HepG2 (cell line): Measurements from ENCODE around the gene TNP2. TPM values are rescaled to one million over a fixed set of nuclear protein-coding genes. Genes with fewer than 3 reads are reported as not detected.

Experiments
- ATAC-seq: fragments of 200-7000 bp; cut with Tn5 transposase; 3 replicates; pipeline ENCODE4 v1.9.1; 2020; ENCODE audit warnings: mild to moderate bottlenecking, moderate library complexity
- BruUV-seq: library from RNA; stranded (reverse); fragments of 400-500 nt; replicated peaks from 2 replicates; lab custom pipeline; 2021; lab: Mats Ljungman, UMichigan
- CTCF ChIA-PET: fragments of 300-600 bp; formaldehyde crosslinking; extraction: SDS; loops from one replicate; lab custom pipeline; 2021; ENCODE audit warnings: low total read pairs, inconsistent platforms, low intra/inter-chr PET ratio; lab: Yijun Ruan, JAX
- POLR2A ChIA-PET: fragments of 350-600 bp; sonication (Branson Sonifier 250); formaldehyde crosslinking; loops from one replicate; lab custom pipeline; 2020; ENCODE audit warnings: antibody characterized with exemption, inconsistent platforms; lab: Yijun Ruan, JAX
- DNase-seq: peaks from one replicate; pipeline ENCODE4 v3.0.0-alpha.2; 2015; ENCODE audit warnings: low spot score
- FAIRE-seq: peaks from 3 replicates; lab custom pipeline; 2011; peaks lifted over from hg19 to GRCh38; lab: Jason Lieb, UNC
- H2AFZ ChIP-seq: one replicate; pipeline ENCODE4 v1.6.1; 2011; ENCODE audit warnings: low read length, inconsistent platforms
- H3K27ac ChIP-seq: fragments of 300-600 bp; 3 replicates; pipeline ENCODE4 v1.8.0; 2011; ENCODE audit warnings: mixed run types, mild to moderate bottlenecking, mixed read lengths, low read length, inconsistent platforms; ENCODE audit not compliant: insufficient read depth; ENCODE audit errors: extremely low read length
- H3K27me3 ChIP-seq, 2 experiments: fragments of 200-600 bp in 1 of 2; 2 replicates in 1 of 2; 3 replicates in 1 of 2; pipeline versions ENCODE4 v1.6.0 to v1.8.0; 2011; ENCODE audit warnings: low read length in 2 of 2, mild to moderate bottlenecking in 2 of 2, moderate library complexity in 2 of 2, inconsistent platforms in 1 of 2; ENCODE audit not compliant: insufficient read depth in 2 of 2, control insufficient read depth in 1 of 2
- H3K36me3 ChIP-seq, 2 experiments: fragments of 200-600 bp in 1 of 2; replicated peaks in 1 of 2; 2 replicates in 1 of 2; 3 replicates in 1 of 2; pipeline versions ENCODE4 v1.5.1 to v1.8.0; 2011; ENCODE audit warnings: low read length in 2 of 2, inconsistent platforms in 1 of 2; ENCODE audit not compliant: insufficient read depth in 2 of 2, control insufficient read depth in 1 of 2
- H3K4me1 ChIP-seq: 2 replicates; pipeline ENCODE4 v1.5.1; 2012; ENCODE audit warnings: low read length, inconsistent platforms; ENCODE audit not compliant: insufficient read depth
- H3K4me2 ChIP-seq: 2 replicates; pipeline ENCODE4 v1.6.0; 2011; ENCODE audit warnings: low read depth, low read length, inconsistent platforms
- H3K4me3 ChIP-seq, 3 experiments: fragments of 200-600 bp in 1 of 3; sonication (generic), shearing (Covaris generic) in 1 of 3; replicated peaks in 1 of 3; 2 replicates each; pipeline ENCODE4 v1.5.1; 2011 to 2016; ENCODE audit warnings: low read length in 3 of 3, inconsistent platforms in 2 of 3, low read depth in 2 of 3, mild to moderate bottlenecking in 2 of 3, control low read depth in 1 of 3, mixed read lengths in 1 of 3; ENCODE audit not compliant: insufficient read depth in 1 of 3
- H3K79me2 ChIP-seq: one replicate; pipeline ENCODE4 v1.6.1; 2011; ENCODE audit warnings: low read length, inconsistent platforms; ENCODE audit not compliant: insufficient read depth
- H3K9ac ChIP-seq: 2 replicates; pipeline ENCODE4 v1.6.0; 2011; ENCODE audit warnings: mild to moderate bottlenecking, low read depth, low read length, inconsistent platforms; ENCODE audit not compliant: insufficient read depth
- H3K9me3 ChIP-seq: 2 replicates; pipeline ENCODE4 v1.5.1; 2012; ENCODE audit warnings: mild to moderate bottlenecking, low read length
- H4K20me1 ChIP-seq: 2 replicates; pipeline ENCODE4 v1.6.0; 2011; ENCODE audit warnings: inconsistent platforms, mild to moderate bottlenecking, low read length, moderate library complexity; ENCODE audit not compliant: insufficient read depth
- ATAD3A ChIP-seq: sonication (generic); formaldehyde crosslinking; IDR thresholded peaks from 2 replicates; pipeline ENCODE4 v1.4.0; 2020; ENCODE audit warnings: missing genetic modification reagents
- DDIT3 ChIP-seq: sonication (generic); formaldehyde crosslinking; IDR thresholded peaks from 2 replicates; pipeline ENCODE4 v1.4.0; 2020; ENCODE audit warnings: mild to moderate bottlenecking, missing genetic modification reagents
- DMTF1 ChIP-seq: sonication (generic); formaldehyde crosslinking; IDR thresholded peaks from 2 replicates; pipeline ENCODE4 v1.4.0; 2020; ENCODE audit warnings: mild to moderate bottlenecking, missing genetic modification reagents
- MAFG ChIP-seq: sonication (generic); formaldehyde crosslinking; IDR thresholded peaks from 2 replicates; pipeline ENCODE4 v1.5.1; 2020; ENCODE audit warnings: mild to moderate bottlenecking, missing genetic modification reagents
- MAZ ChIP-seq, 2 experiments: sonication (generic) in 1 of 2; formaldehyde crosslinking in 1 of 2; IDR thresholded peaks; 2 replicates each; pipeline versions ENCODE4 v1.5.0 to v1.6.1; 2012 to 2020; ENCODE audit warnings: low read depth in 2 of 2, mild to moderate bottlenecking in 2 of 2, borderline replicate concordance in 1 of 2, improper control_type of control experiment in 1 of 2, low read length in 1 of 2, missing genetic modification reagents in 1 of 2, moderate library complexity in 1 of 2
- RARA ChIP-seq: IDR thresholded peaks from 2 replicates; pipeline ENCODE4 v1.6.1; 2016; ENCODE audit warnings: missing genetic modification reagents, missing compliant biosample characterization
- RBM39 ChIP-seq: fragments of 200-400 bp; formaldehyde crosslinking; IDR thresholded peaks from one replicate; pipeline ENCODE4 v1.6.1; 2018; ENCODE audit warnings: antibody characterized with exemption, mild to moderate bottlenecking, low read depth, low read length; ENCODE audit not compliant: poor library complexity, severe bottlenecking
- SMAD9 ChIP-seq: sonication (generic); formaldehyde crosslinking; IDR thresholded peaks from 2 replicates; pipeline ENCODE4 v1.5.1; 2020; ENCODE audit warnings: mild to moderate bottlenecking, missing genetic modification reagents
- SMYD3 ChIP-seq: sonication (generic); formaldehyde crosslinking; IDR thresholded peaks from 2 replicates; pipeline ENCODE4 v1.8.1; 2023; ENCODE audit warnings: mild to moderate bottlenecking, missing genetic modification reagents
- TOE1 ChIP-seq: sonication (generic); formaldehyde crosslinking; IDR thresholded peaks from 2 replicates; pipeline ENCODE4 v1.4.0; 2020; ENCODE audit warnings: mild to moderate bottlenecking, missing genetic modification reagents
- ZC3H13 ChIP-seq: sonication (generic); formaldehyde crosslinking; IDR thresholded peaks from 2 replicates; pipeline ENCODE4 v1.8.1; 2023; ENCODE audit warnings: mild to moderate bottlenecking, missing genetic modification reagents, moderate library complexity
- ZNF343 ChIP-seq: sonication (generic); formaldehyde crosslinking; IDR thresholded peaks from 2 replicates; pipeline ENCODE4 v1.4.0; 2020; ENCODE audit warnings: mild to moderate bottlenecking, missing genetic modification reagents
- ZNF713 ChIP-seq: sonication (generic); formaldehyde crosslinking; IDR thresholded peaks from 2 replicates; pipeline ENCODE4 v1.4.0; 2020; ENCODE audit warnings: mild to moderate bottlenecking, missing genetic modification reagents
- ZNF883 ChIP-seq: sonication (generic); formaldehyde crosslinking; IDR thresholded peaks from 2 replicates; pipeline ENCODE4 v1.5.1; 2020; ENCODE audit warnings: mild to moderate bottlenecking, missing genetic modification reagents; ENCODE audit errors: not compliant biosample characterization
- WGBS: methylation state at CpG from one replicate; pipeline ENCODE4 v1.1.6; 2017; ENCODE audit warnings: low lambda C conversion rate; 5-methylcytosine and 5-hydroxymethylcytosine counted together
- in situ Hi-C: cut with HindIII; loops from 2 replicates; pipeline ENCODE4 v1.10.0; 2017; ENCODE audit warnings: low pct_unique_long_range_greater_than_20kb; ENCODE audit not compliant: extremely low pct_ligation_motif_present
- intact Hi-C: fragments of 100-400 bp; cut with micrococcal nuclease; formaldehyde crosslinking; loops from one replicate; pipeline ENCODE4 v1.10.0; 2022; ENCODE audit not compliant: unreplicated experiment
- polyA plus RNA-seq, 8 experiments: library from polyadenylated mRNA; depleted of rRNA in 3 of 8; stranded (reverse) in 7 of 8; unstranded in 1 of 8; fragments of >200 nt; fragmentation: Illumina TruSeq in 4 of 8; extraction: Trizol in 4 of 8; gene quantifications; 2 replicates each; pipeline versions ENCODE4 v1.2.1 to v1.2.3, GENCODE V29; 2011 to 2016; ENCODE audit warnings: low read depth in 4 of 8, missing spikeins in 1 of 8, mixed read lengths in 1 of 8; ENCODE audit not compliant: insufficient read depth in 1 of 8
- total RNA-seq, 5 experiments: library from RNA; depleted of rRNA; stranded (reverse); fragments of >200 nt; fragmentation: Illumina TruSeq; extraction: Trizol; gene quantifications; 2 replicates each; pipeline ENCODE4 v1.2.3, GENCODE V29; 2016; ENCODE audit warnings: low read depth in 1 of 5

The TNP2 gene
- total and polyA plus RNA-seq, 2 of the 13 experiments (the other 11 are each of a cell fraction or from before 2014, with no cell fraction given) = not detected

- TF ChIP-seq DMTF1 (no peak), TOE1 (CRISPR knock-in tag) (no peak; the same call in 1 of the 2 replicates), SMYD3 (peak; percentile 52; the same call in 1 of the 2 replicates), ZNF883 (CRISPR knock-in tag) (no peak), DDIT3 (CRISPR knock-in tag) (no peak)
Observed at GRCh38 chr16:11308493-11309283, 39.6 kb upstream of the TNP2 start (continued).

- DNase-seq = no peak
- intact Hi-C loops (loop anchor here (2.0 kb wide), 2 partner anchors 29 to 37 kb away; partner anchors contain the start of gene RMI2), in situ Hi-C loops (no loop called here)
- WGBS = 77% methylated on average over 19 of the region's 21 CpGs
- peak overlapping the region; percentile 62 for H3K9ac ChIP-seq
- peak overlapping the region; percentile 89 for H3K27ac ChIP-seq
- no TSS peak for BruUV-seq
- no peaks in the 10 kb centered on the region for H3K9me3 ChIP-seq
- ChIA-PET POLR2A (interaction anchor here (0.5 to 7.4 kb wide), 19 partner anchors 10 to 489 kb away, joined by 3 to 234 read pairs (median 5); partner anchors contain the start of genes PRM3, SOCS1, TNP2 and ZC3H7A), CTCF (no interaction called here)
- FAIRE-seq = no peak
- peak; percentile 5 for ATAC-seq
- H4K20me1 ChIP-seq = no peaks in the 10 kb centered on the region
- peak overlapping the region in 1 of 3 experiments; percentile 20; a peak in 1 of 6 replicates for H3K4me3 ChIP-seq
- H3K79me2 ChIP-seq = no peaks in the 10 kb centered on the region
- no peaks in the 10 kb centered on the region for H3K36me3 ChIP-seq
- no peaks in the 10 kb centered on the region for H3K27me3 ChIP-seq
- H3K4me2 ChIP-seq = peak overlapping the region; percentile 57
- H2AFZ ChIP-seq = no peak overlapping the region
- peaks cover 84% of the 10 kb centered on the region for H3K4me1 ChIP-seq
- TF ChIP-seq ZC3H13 (CRISPR knock-in tag) = peak; percentile 72; the same call in 1 of the 2 replicates
- 0 out of 2 replicates have a peak, but pooled peaks have one; percentile 2 for TF ChIP-seq ZNF713 (CRISPR knock-in tag)
- TF ChIP-seq MAFG = no peak
- peak; percentile 7 for TF ChIP-seq RBM39
- TF ChIP-seq ZNF343 (CRISPR knock-in tag) = peak; percentile 54; the same call in 1 of the 2 replicates
- TF ChIP-seq ATAD3A (CRISPR knock-in tag) = peak; percentile 59; the same call in 1 of the 2 replicates
- TF ChIP-seq SMAD9 = 0 out of 2 replicates have a peak, but pooled peaks have one; percentile 18
- no peak for TF ChIP-seq RARA (CRISPR knock-in tag)
- TF ChIP-seq MAZ (IDR thresholded peaks at IDR 0.05; ENCODE audit: borderline replicate concordance, low read depth, low read length) = no peak; the same call in 1 of the 2 replicates
- TF ChIP-seq MAZ (CRISPR knock-in tag; IDR thresholded peaks at IDR 0.05; ENCODE audit: low read depth) = peak; percentile 50; the same call in 1 of the 2 replicates
Observed at GRCh38 chr16:11307639-11308492, 38.7 kb upstream of the TNP2 start.
